ENCODE measurements around the gene MS4A8. TPM values are rescaled to one million over a fixed set of nuclear protein-coding genes. Genes with fewer than 3 reads are reported as not detected.

Gene MS4A8
- polyA plus RNA-seq, 3 donors: 0.37 to 0.44 TPM; not detected in 1

- WGBS, 3 donors: 82 to 87% (median 85%) methylated on average over 10 of the region's 10 CpGs
- H3K27ac ChIP-seq (ENCODE audit: low read depth, low read length): no peak overlapping the region
These were observed 19.3 kb downstream of the MS4A8 start for GRCh38 chr11:60718524-60719316.

- H3K27ac ChIP-seq (ENCODE audit: low read depth, low read length): no peak overlapping the region
- 81 to 89% (median 82%) methylated on average over 4 of the region's 4 CpGs for WGBS, 3 donors
These were observed 20.0 kb downstream of the MS4A8 start for GRCh38 chr11:60719391-60719790.

- 81 to 84% (median 81%) methylated on average over 6 of the region's 6 CpGs for WGBS, 3 donors
- H3K27ac ChIP-seq (ENCODE audit: low read depth, low read length): no peak overlapping the region
These were observed 21.0 kb downstream of the MS4A8 start for GRCh38 chr11:60720460-60720859.

- no peak within 1 kb of the TSS for H3K27ac ChIP-seq (ENCODE audit: low read depth, low read length)
- 88 to 91% (median 90%) methylated on average over 3 of the region's 3 CpGs for WGBS, 3 donors
These were observed 25.0 kb downstream of the MS4A8 start, which contains the start of gene MS4A18 for GRCh38 chr11:60724420-60724819. Gene MS4A18 (plus strand): TSS chr11:60724720.

GRCh38 chr11:60725592-60725991 is 26.2 kb downstream of the MS4A8 start:
- no peak overlapping the region for H3K27ac ChIP-seq (ENCODE audit: low read depth, low read length)
- 62 to 79% (median 71%) methylated on average over 1 of the region's 1 CpG for WGBS, 3 donors

- 65 to 76% (median 72%) methylated on average over 8 of the region's 8 CpGs for WGBS, 3 donors
- H3K27ac ChIP-seq (ENCODE audit: low read depth, low read length): no peak overlapping the region
These were observed 32.2 kb downstream of the MS4A8 start for GRCh38 chr11:60731586-60731985.

- H3K27ac ChIP-seq (ENCODE audit: low read depth, low read length): no peak overlapping the region
- WGBS, 3 donors: 62 to 87% (median 82%) methylated on average over 4 of the region's 4 CpGs
These were observed 34.9 kb downstream of the MS4A8 start for GRCh38 chr11:60734279-60734678.

GRCh38 chr11:60739114-60739513 is 39.7 kb downstream of the MS4A8 start:
- H3K27ac ChIP-seq (ENCODE audit: low read depth, low read length): no peak overlapping the region

GRCh38 chr11:60740573-60740972 is 41.2 kb downstream of the MS4A8 start:
- H3K27ac ChIP-seq (ENCODE audit: low read depth, low read length): no peak overlapping the region

More at GRCh38 chr11:60739114-60739513, 39.7 kb downstream of the MS4A8 start:
- WGBS, 3 donors: 66 to 73% (median 71%) methylated on average over 7 of the region's 7 CpGs

- 83 to 88% (median 85%) methylated on average over 3 of the region's 3 CpGs for WGBS, 3 donors
These were observed 42.0 kb downstream of the MS4A8 start for GRCh38 chr11:60741421-60741820.

GRCh38 chr11:60743058-60743457 is 43.6 kb downstream of the MS4A8 start:
- no peak overlapping the region for H3K27ac ChIP-seq (ENCODE audit: low read depth, low read length)
- 90 to 92% (median 91%) methylated on average over 1 of the region's 1 CpG for WGBS, 3 donors

More at GRCh38 chr11:60741421-60741820, 42.0 kb downstream of the MS4A8 start:
- H3K27ac ChIP-seq (ENCODE audit: low read depth, low read length): no peak overlapping the region

- WGBS, 3 donors: 58 to 92% (median 85%) methylated on average over 5 of the region's 5 CpGs
- H3K27ac ChIP-seq (ENCODE audit: low read depth, low read length): no peak overlapping the region
These were observed 44.7 kb downstream of the MS4A8 start for GRCh38 chr11:60744114-60744513.

GRCh38 chr11:60747359-60747873 is 48.0 kb downstream of the MS4A8 start:
- H3K27ac ChIP-seq (ENCODE audit: low read depth, low read length): no peak overlapping the region
- WGBS, 3 donors: 91 to 95% (median 95%) methylated on average over 14 of the region's 14 CpGs

GRCh38 chr11:60748225-60748624 is 48.8 kb downstream of the MS4A8 start:
- H3K27ac ChIP-seq (ENCODE audit: low read depth, low read length): no peak overlapping the region
- WGBS, 3 donors: 83 to 90% (median 88%) methylated on average over 16 to 17 of the region's 17 CpGs

- WGBS, 3 donors: 66 to 78% (median 73%) methylated on average over 8 of the region's 8 CpGs
These were observed 49.4 kb downstream of the MS4A8 start for GRCh38 chr11:60748821-60749220.

GRCh38 chr11:60750911-60751310 is 51.5 kb downstream of the MS4A8 start:
- 66 to 73% (median 68%) methylated on average over 3 of the region's 3 CpGs for WGBS, 3 donors
- no peak overlapping the region for H3K27ac ChIP-seq (ENCODE audit: low read depth, low read length)

More at GRCh38 chr11:60748821-60749220, 49.4 kb downstream of the MS4A8 start:
- no peak overlapping the region for H3K27ac ChIP-seq (ENCODE audit: low read depth, low read length)

GRCh38 chr11:60753309-60753708 is 53.9 kb downstream of the MS4A8 start:
- 55 to 62% (median 58%) methylated on average over 4 of the region's 4 CpGs for WGBS, 3 donors
- H3K27ac ChIP-seq (ENCODE audit: low read depth, low read length): no peak overlapping the region

- H3K27ac ChIP-seq (ENCODE audit: low read depth, low read length): no peak overlapping the region
- WGBS, 3 donors: 88 to 98% (median 91%) methylated on average over 6 of the region's 6 CpGs
These were observed 55.5 kb downstream of the MS4A8 start for GRCh38 chr11:60754887-60755286.

- no peak within 1 kb of the TSS for H3K27ac ChIP-seq (ENCODE audit: low read depth, low read length)
- 43 to 60% (median 59%) methylated on average over 14 of the region's 14 CpGs for WGBS, 3 donors
These were observed 57.1 kb downstream of the MS4A8 start, which contains the start of gene MS4A15 for GRCh38 chr11:60756307-60757032. Gene MS4A15 (plus strand): TSS chr11:60756867. CDS start chr11:60763734, 6,867 bp downstream.
